Measurements from ENCODE around the gene KCNK5. TPM values are rescaled to one million over a fixed set of nuclear protein-coding genes. Genes with fewer than 3 reads are reported as not detected.

KCNK5 gene, protein sequence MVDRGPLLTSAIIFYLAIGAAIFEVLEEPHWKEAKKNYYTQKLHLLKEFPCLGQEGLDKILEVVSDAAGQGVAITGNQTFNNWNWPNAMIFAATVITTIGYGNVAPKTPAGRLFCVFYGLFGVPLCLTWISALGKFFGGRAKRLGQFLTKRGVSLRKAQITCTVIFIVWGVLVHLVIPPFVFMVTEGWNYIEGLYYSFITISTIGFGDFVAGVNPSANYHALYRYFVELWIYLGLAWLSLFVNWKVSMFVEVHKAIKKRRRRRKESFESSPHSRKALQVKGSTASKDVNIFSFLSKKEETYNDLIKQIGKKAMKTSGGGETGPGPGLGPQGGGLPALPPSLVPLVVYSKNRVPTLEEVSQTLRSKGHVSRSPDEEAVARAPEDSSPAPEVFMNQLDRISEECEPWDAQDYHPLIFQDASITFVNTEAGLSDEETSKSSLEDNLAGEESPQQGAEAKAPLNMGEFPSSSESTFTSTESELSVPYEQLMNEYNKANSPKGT
- not detected in 2 replicates for total RNA-seq

GRCh38 chr6:39228992-39229767 is at the start of gene KCNK5:
Gene KCNK5, minus strand, starts transcription at chr6:39229475. Its CDS starts 364 bp downstream, at chr6:39229111.

Other genes with a start within 250 kb of the KCNK5 start
- gene GLP1R, start 180.7 kb downstream of the KCNK5 start, total RNA-seq: not detected in 2 replicates
- 9.5 and 14.0 TPM in 2 replicates for gene SAYSD1, start 114.3 kb downstream of the KCNK5 start, total RNA-seq
- gene KCNK17, start 84.9 kb upstream of the KCNK5 start, total RNA-seq: not detected in 2 replicates
- not detected in 2 replicates for gene KCNK16, start 93.2 kb upstream of the KCNK5 start, total RNA-seq

Measured in myometrial cell (primary cell).